Suprapubic skin (tissue), 3 donors: ENCODE results near the gene RNF166.

Source experiments
- CTCF ChIP-seq, 2 donors: fragments of 200-600 bp in 1 of 2; fragments of 450-650 bp in 1 of 2; sonication (generic) in 1 of 2; IDR thresholded peaks; one replicate each; pipeline ENCODE4 v1.5.1; 2016 to 2019; ENCODE audit warnings: antibody characterized with exemption in 2 of 2, mild to moderate bottlenecking in 1 of 2, moderate library complexity in 1 of 2
- POLR2A ChIP-seq, 2 donors: fragments of 450-650 bp; IDR thresholded peaks; one replicate each; pipeline ENCODE4 v1.6.1; 2017; ENCODE audit warnings: antibody characterized with exemption in 2 of 2, mild to moderate bottlenecking in 2 of 2, moderate library complexity in 2 of 2

DNA sequence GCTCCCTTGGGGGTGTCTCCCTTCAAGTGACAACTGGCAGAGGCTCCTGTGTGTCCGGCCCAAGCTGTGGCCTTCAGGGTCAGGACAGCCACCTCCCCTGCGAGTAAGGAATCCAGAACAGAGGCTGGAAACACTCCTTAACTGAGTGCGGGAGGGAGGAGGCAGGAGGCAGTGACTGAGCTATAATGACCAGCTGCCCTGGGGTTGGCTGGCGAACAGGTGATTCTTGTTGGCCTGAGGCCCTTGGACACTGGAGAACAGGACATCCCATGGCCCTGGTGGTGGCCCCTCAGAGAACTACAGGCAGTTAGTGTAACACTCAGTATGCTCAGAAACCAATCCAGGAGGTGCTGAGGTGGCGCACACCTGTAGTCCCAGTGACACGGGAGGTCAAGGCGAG lies 10.5 kb downstream of the RNF166 start:
- TF ChIP-seq POLR2A (IDR thresholded peaks at IDR 0.05) (no peak), CTCF (IDR thresholded peaks at IDR 0.05) (no peak)
